PC-3 (cell line): Measurements from ENCODE around the gene PAOX. TPM values are rescaled to one million over a fixed set of nuclear protein-coding genes. Genes with fewer than 3 reads are reported as not detected.
A peak's percentile ranks its signal among the peaks of the same experiment; 100 is the strongest.

ENCODE experiments used
- ATAC-seq: fragments of 200-7000 bp; cut with Tn5 transposase; 2 replicates; pipeline ENCODE4 v1.9.1; 2020; ENCODE audit warnings: mild to moderate bottlenecking, moderate library complexity
- BruUV-seq: library from RNA; stranded (reverse); fragments of 400-500 nt; replicated peaks from 2 replicates; lab custom pipeline; 2021; lab: Mats Ljungman, UMichigan
- CTCF ChIA-PET: fragments of 300-600 bp; sonication (Branson Sonifier 250); formaldehyde crosslinking; loops from one replicate; lab custom pipeline; 2022; ENCODE audit warnings: antibody characterized with exemption; lab: Charles Lee
- POLR2A ChIA-PET: fragments of 300-600 bp; sonication (Branson Sonifier 250); formaldehyde crosslinking; loops from one replicate; lab custom pipeline; 2022; ENCODE audit warnings: antibody characterized with exemption; ENCODE audit not compliant: unreplicated experiment; lab: Charles Lee
- DNase-seq: peaks from one replicate; pipeline ENCODE4 v3.0.0-alpha.2; 2015
- H2AFZ ChIP-seq: fragments of 300-600 bp; sonication (generic); 2 replicates; pipeline ENCODE4 v1.6.0; 2016; ENCODE audit warnings: antibody characterized with exemption, low read length
- H3F3A ChIP-seq: fragments of 300-600 bp; sonication (generic); one replicate; pipeline ENCODE4 v1.6.0; 2017; ENCODE audit warnings: antibody characterized with exemption, low read length, control low read depth, mild to moderate bottlenecking; ENCODE audit not compliant: unreplicated experiment
- H3K27ac ChIP-seq: fragments of 300-600 bp; sonication (generic); 2 replicates; pipeline ENCODE4 v1.5.1; 2016; ENCODE audit warnings: mild to moderate bottlenecking, low read length
- H3K27me3 ChIP-seq: fragments of 300-600 bp; sonication (generic); 2 replicates; pipeline ENCODE4 v1.6.1; 2016; ENCODE audit warnings: low read length, mixed read lengths
- H3K36me3 ChIP-seq: fragments of 300-600 bp; sonication (generic); 2 replicates; pipeline ENCODE4 v1.6.1; 2016; ENCODE audit warnings: low read depth, mixed run types, low read length, mixed read lengths
- H3K4me1 ChIP-seq: fragments of 300-600 bp; sonication (generic); 2 replicates; pipeline ENCODE4 v1.5.1; 2016; ENCODE audit warnings: low read length; ENCODE audit not compliant: insufficient read depth
- H3K4me2 ChIP-seq: fragments of 300-600 bp; sonication (generic); 2 replicates; pipeline ENCODE4 v1.6.0; 2016; ENCODE audit warnings: low read length
- H3K4me3 ChIP-seq: fragments of 300-600 bp; sonication (generic); 2 replicates; pipeline ENCODE4 v1.5.1; 2016; ENCODE audit warnings: mild to moderate bottlenecking, low read length, mixed read lengths
- H3K79me2 ChIP-seq: fragments of 300-600 bp; sonication (generic); 2 replicates; pipeline ENCODE4 v1.6.1; 2017; ENCODE audit warnings: low read length, mixed read lengths
- H3K9ac ChIP-seq: fragments of 300-600 bp; sonication (generic); 2 replicates; pipeline ENCODE4 v1.6.0; 2016; ENCODE audit warnings: mild to moderate bottlenecking, low read length
- H3K9me2 ChIP-seq: fragments of 300-600 bp; sonication (generic); replicated peaks from 2 replicates; pipeline ENCODE4 v1.6.1; 2016; ENCODE audit warnings: mixed run types, low read length, mixed read lengths
- H3K9me3 ChIP-seq: fragments of 300-600 bp; sonication (generic); 2 replicates; pipeline ENCODE4 v1.6.1; 2016; ENCODE audit warnings: low read length, mixed read lengths
- H4K20me1 ChIP-seq: fragments of 300-600 bp; sonication (generic); 2 replicates; pipeline ENCODE4 v1.6.1; 2016; ENCODE audit warnings: low read length, mixed read lengths
- CTCF ChIP-seq: fragments of 300-600 bp; sonication (generic); conservative IDR thresholded peaks from 2 replicates; pipeline ENCODE4 v1.5.1; 2017; ENCODE audit warnings: antibody characterized with exemption, low read depth, mild to moderate bottlenecking, low read length
- EZH2 ChIP-seq: fragments of 300-600 bp; sonication (generic); IDR thresholded peaks from one replicate; pipeline ENCODE4 v1.6.1; 2017; ENCODE audit warnings: antibody characterized with exemption, mild to moderate bottlenecking, low read length; ENCODE audit not compliant: unreplicated experiment
- EZH2phosphoT487 ChIP-seq: fragments of 300-600 bp; sonication (generic); IDR thresholded peaks from 2 replicates; pipeline ENCODE4 v1.6.1; 2018; ENCODE audit warnings: mild to moderate bottlenecking, antibody characterized with exemption, low read length, borderline replicate concordance
- intact Hi-C: fragments of 100-400 bp; cut with micrococcal nuclease; formaldehyde crosslinking; loops from 2 replicates; pipeline ENCODE4 v1.9.0; 2023
- total RNA-seq: library from RNA; depleted of rRNA; stranded (reverse); fragments of >200 nt; gene quantifications from 2 replicates; pipeline ENCODE4 v1.2.3, GENCODE V29; 2014

PAOX gene
- total RNA-seq, 1 experiment from 2014 or later: 4.1 TPM

- H3K4me2 ChIP-seq: peak overlapping the region; percentile 100
- H2AFZ ChIP-seq: peak overlapping the region; percentile 57
- peak overlapping the region; percentile 96 for H3K4me3 ChIP-seq
- ATAC-seq (peak; percentile 6; the same call in 1 of the 2 replicates), DNase-seq (no peak)
- peaks cover 37% of the 10 kb centered on the region for H3K79me2 ChIP-seq
- POLR2A ChIA-PET: no interaction called here
- no peaks in the 10 kb centered on the region for H3K9me2 ChIP-seq
- TF ChIP-seq EZH2: no peak
- TF ChIP-seq CTCF: no peak
- TF ChIP-seq EZH2phosphoT487: no peak
- peaks cover 10% of the 10 kb centered on the region for H3K36me3 ChIP-seq
- H3K9ac ChIP-seq: peak overlapping the region; percentile 100
- no peaks in the 10 kb centered on the region for H3K9me3 ChIP-seq
- no peaks in the 10 kb centered on the region for H3F3A ChIP-seq
- no peaks in the 10 kb centered on the region for H4K20me1 ChIP-seq
- intact Hi-C loops: no loop called here
- peak overlapping the region; percentile 76 for H3K27ac ChIP-seq
- CTCF ChIA-PET: no interaction called here
- H3K4me1 ChIP-seq: peaks cover 25% of the 10 kb centered on the region
- BruUV-seq: TSS peak; percentile 49
- H3K27me3 ChIP-seq: no peaks in the 10 kb centered on the region
Observed at GRCh38 chr10:133394801-133395221, 15.7 kb downstream of the PAOX start.

- no peak for DNase-seq
- ChIA-PET CTCF (no interaction called here), POLR2A (no interaction called here)
- 0 out of 2 replicates have a peak overlapping the region, but pooled peaks have one; percentile 100 for H3K4me2 ChIP-seq
- intact Hi-C loops: no loop called here
- H3K9me2 ChIP-seq: no peaks in the 10 kb centered on the region
- H3K4me3 ChIP-seq: no peak overlapping the region
- H3K79me2 ChIP-seq: peaks cover 43% of the 10 kb centered on the region
- H3K4me1 ChIP-seq: peaks cover 25% of the 10 kb centered on the region
- H3K36me3 ChIP-seq: peaks cover 13% of the 10 kb centered on the region
- no peaks in the 10 kb centered on the region for H3K27me3 ChIP-seq
- no peak overlapping the region for H2AFZ ChIP-seq
- no peak for TF ChIP-seq EZH2
- TF ChIP-seq EZH2phosphoT487: no peak
- TF ChIP-seq CTCF: no peak
- BruUV-seq: no TSS peak
- no peak for ATAC-seq
- H4K20me1 ChIP-seq: no peaks in the 10 kb centered on the region
- no peaks in the 10 kb centered on the region for H3K9me3 ChIP-seq
- H3K27ac ChIP-seq: 0 out of 2 replicates have a peak overlapping the region, but pooled peaks have one; percentile 76
- no peak overlapping the region for H3K9ac ChIP-seq
- H3F3A ChIP-seq: no peaks in the 10 kb centered on the region
Observed at GRCh38 chr10:133396035-133396624, 17.1 kb downstream of the PAOX start.

GRCh38 chr10:133397938-133398337 is 18.9 kb downstream of the PAOX start:
- ChIA-PET CTCF (no interaction called here), POLR2A (no interaction called here)
- Histone ChIP-seq H3K79me2 (peaks cover 44% of the 10 kb centered on the region), H4K20me1 (no peaks in the 10 kb centered on the region), H3K36me3 (peaks cover 14% of the 10 kb centered on the region), H3K4me3 (no peak overlapping the region), H3K4me2 (no peak overlapping the region; the same call in 1 of the 2 replicates), H3K4me1 (peaks cover 25% of the 10 kb centered on the region), H3K9me3 (no peaks in the 10 kb centered on the region), H3F3A (no peaks in the 10 kb centered on the region), H3K9ac (no peak overlapping the region), H2AFZ (no peak overlapping the region), H3K9me2 (no peaks in the 10 kb centered on the region), H3K27ac (peak overlapping the region; percentile 59; the same call in 1 of the 2 replicates), H3K27me3 (no peaks in the 10 kb centered on the region)
- no peak for TF ChIP-seq EZH2
- no peak for TF ChIP-seq EZH2phosphoT487
- TF ChIP-seq CTCF: no peak
- ATAC-seq (peak; percentile 52), DNase-seq (peak; percentile 78)
- intact Hi-C loops: no loop called here
- BruUV-seq: no TSS peak
